ENCODE measurements around the gene APOA5.
"Not testable (repeated sequence)": the region's sequence is repeated elsewhere in the genome, so short reads cannot be mapped to it uniquely, and the experiment has no call there.

The APOA5 gene

GRCh38 chr11:116826751-116827431 lies 35.2 kb upstream of the APOA5 start:
- DNase-seq = no peak

GRCh38 chr11:116825854-116826750 lies 34.4 kb upstream of the APOA5 start:
- DNase-seq = no peak

GRCh38 chr11:116825434-116825833 lies 33.8 kb upstream of the APOA5 start:
- no peak for DNase-seq

GRCh38 chr11:116823031-116823843 lies 31.6 kb upstream of the APOA5 start, which contains the start of gene APOA4:
Gene APOA4, minus strand, starts transcription at chr11:116823304. Its CDS starts 113 bp downstream, at chr11:116823191.
- DNase-seq = no peak

- no peak for DNase-seq
Measured at GRCh38 chr11:116822575-116822974, 30.9 kb upstream of the APOA5 start.

- no peak for DNase-seq
Measured at GRCh38 chr11:116821050-116821918, 29.6 kb upstream of the APOA5 start.

GRCh38 chr11:116819049-116819448 lies 27.4 kb upstream of the APOA5 start:
- no peak for DNase-seq

- no peak for DNase-seq
Measured at GRCh38 chr11:116814502-116814901, 22.8 kb upstream of the APOA5 start.

GRCh38 chr11:116813781-116814471 lies 22.2 kb upstream of the APOA5 start:
- DNase-seq = no peak

GRCh38 chr11:116813170-116813569 lies 21.5 kb upstream of the APOA5 start:
- DNase-seq = no peak

GRCh38 chr11:116812109-116812508 lies 20.4 kb upstream of the APOA5 start:
- DNase-seq = no peak

- no peak for DNase-seq
Measured at GRCh38 chr11:116811194-116811593, 19.5 kb upstream of the APOA5 start.

- DNase-seq = no peak
Measured at GRCh38 chr11:116808262-116809175, 16.8 kb upstream of the APOA5 start.

- no peak for DNase-seq
Measured at GRCh38 chr11:116807601-116808261, 16.1 kb upstream of the APOA5 start.

- DNase-seq = no peak
Measured at GRCh38 chr11:116804001-116804400, 12.3 kb upstream of the APOA5 start.

- not testable (repeated sequence) for DNase-seq
Measured at GRCh38 chr11:116801662-116802061, 10.0 kb upstream of the APOA5 start.

GRCh38 chr11:116800610-116801009 lies 8.9 kb upstream of the APOA5 start:
- no peak for DNase-seq

- no peak for DNase-seq
Measured at GRCh38 chr11:116798368-116798767, 6.7 kb upstream of the APOA5 start.

- DNase-seq = no peak
Measured at GRCh38 chr11:116797816-116798215, 6.1 kb upstream of the APOA5 start.

GRCh38 chr11:116796548-116796947 lies 4.9 kb upstream of the APOA5 start:
- DNase-seq = no peak
